A549 treated with AZD2906 at 1 μM for 4 hours (cell line): ENCODE data around the gene LRRIQ1. TPM values are rescaled to one million over a fixed set of nuclear protein-coding genes. Genes with fewer than 3 reads are reported as not detected.

Experiments
- total RNA-seq: library from RNA; stranded (reverse); fragments of 200-300 nt; extraction: Qiagen RNA extraction; gene quantifications from 5 replicates; pipeline ENCODE4 v1.2.3, GENCODE V29; 2022

Gene LRRIQ1
- 0.49 to 0.79 TPM (median 0.55 TPM) in 5 replicates for total RNA-seq

DNA sequence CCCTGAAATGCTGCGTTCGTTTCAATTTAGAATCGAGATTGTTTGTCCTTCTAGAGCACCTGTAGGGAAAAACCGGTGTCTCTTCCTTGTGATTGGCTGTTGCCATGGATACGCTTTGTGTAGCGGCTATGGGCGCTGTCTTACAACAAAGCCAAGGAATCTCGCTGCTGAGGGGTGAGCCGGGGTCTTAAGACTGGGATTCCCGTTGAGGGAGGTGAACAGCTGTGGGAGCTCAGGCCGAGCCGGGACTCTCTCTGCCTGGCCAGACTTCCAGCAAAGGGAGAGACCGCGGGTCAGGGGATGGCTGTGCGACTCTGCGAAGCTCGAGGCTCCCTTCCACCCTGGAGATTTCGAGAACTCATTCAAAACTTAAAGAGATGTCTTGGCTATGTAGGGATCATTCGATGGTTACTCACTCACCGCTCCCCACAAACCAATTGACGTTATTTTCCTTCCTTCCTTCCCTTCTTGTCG is at the start of gene LRRIQ1, which contains the start of gene TSPAN19:
LRRIQ1 (plus strand) TSS at position 118 of the 474 bp plus-strand sequence. CDS start 1,826 bp downstream, outside the sequence.
TSPAN19 (minus strand) TSS at position 44 of the 474 bp plus-strand sequence. CDS start 6,331 bp downstream, outside the sequence.

GRCh38 chr12:85280165-85280983 is 244.2 kb downstream of the LRRIQ1 start, which contains the start of gene ALX1:
ALX1 (plus strand) TSS chr12:85280220; CDS start chr12:85280262, 42 bp downstream.

Other genes starting within 250 kb of the LRRIQ1 start
- 3.6 to 4.7 TPM (median 4.0 TPM) in 5 replicates for gene SLC6A15, start 123.6 kb upstream of the LRRIQ1 start, total RNA-seq
- gene TSPAN19, start 74 bp upstream of the LRRIQ1 start, total RNA-seq: 0.02 to 0.06 TPM in 2 of 5 replicates, not detected in the others
- 4.1 to 5.0 TPM (median 4.8 TPM) in 5 replicates for gene ALX1, start 243.9 kb downstream of the LRRIQ1 start, total RNA-seq